Activated naive CD4-positive, alpha-beta T cell treated with anti-CD3 and anti-CD28 coated beads, Interleukin-2, amount 50 U/mL, for 16 hours (primary cell): Measurements from ENCODE around the gene MYO1E.
"Not testable (repeated sequence)": the region's sequence is repeated elsewhere in the genome, so short reads cannot be mapped to it uniquely, and the experiment has no call there.

Experiments
- DNase-seq: peaks from one replicate; pipeline ENCODE4 v3.0.0-alpha.2; 2020

MYO1E gene

DNA sequence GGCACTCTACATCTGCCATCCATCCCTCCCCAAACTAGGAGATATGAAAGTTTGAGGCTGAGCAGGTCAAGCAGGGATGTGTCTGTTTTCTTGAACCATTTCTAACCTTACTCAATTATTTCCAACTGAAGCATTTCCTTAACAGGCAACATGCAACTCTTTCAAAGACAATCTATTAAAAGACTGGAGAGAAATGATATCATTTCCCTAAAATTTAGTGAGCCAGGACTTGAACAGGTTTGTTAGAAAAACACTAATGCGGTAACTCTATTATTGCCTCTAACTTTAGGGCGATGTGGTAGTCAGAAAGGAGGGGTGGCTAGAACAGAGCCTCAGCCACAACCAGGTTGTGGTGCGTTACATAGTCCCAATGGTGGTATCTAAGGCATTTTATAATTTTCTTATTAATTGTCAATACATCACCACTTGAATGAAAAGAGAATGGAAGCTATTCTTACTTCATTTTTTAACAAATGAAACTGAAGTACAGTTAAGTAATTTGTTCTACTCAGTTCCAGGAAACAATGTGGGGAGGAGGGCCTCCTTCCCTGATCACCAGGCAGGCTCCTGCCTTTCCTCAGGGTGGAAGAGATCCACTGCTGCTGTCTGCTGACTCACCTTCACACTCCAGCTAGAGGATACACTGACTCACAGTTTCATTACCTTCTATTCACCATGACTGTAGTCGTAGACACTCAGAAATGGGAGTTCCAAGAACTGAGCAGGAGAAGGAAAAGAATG is 22.8 kb downstream of the MYO1E start:
- DNase-seq = no peak

DNA sequence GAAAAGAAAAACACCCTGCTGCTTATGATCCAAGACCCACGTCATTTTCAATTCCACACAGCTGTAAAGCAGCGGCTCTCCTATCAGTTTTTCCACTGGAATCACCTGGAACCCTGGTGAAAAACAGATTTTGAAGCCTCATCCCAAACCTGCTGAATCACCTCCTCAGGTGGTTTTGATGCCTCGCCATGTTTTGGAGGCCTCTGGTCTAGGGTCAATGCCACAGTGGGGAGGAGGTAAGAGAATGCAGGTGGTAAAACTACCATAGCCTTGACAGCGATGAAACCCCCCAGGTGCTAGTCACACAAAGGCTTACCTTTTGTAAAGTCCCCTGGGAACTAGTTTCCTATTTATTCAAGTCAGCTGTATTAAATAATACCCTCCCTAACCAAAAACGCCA is 24.8 kb downstream of the MYO1E start:
- DNase-seq = no peak

- DNase-seq = no peak
Observed at GRCh38 chr15:59346951-59347350, 25.7 kb downstream of the MYO1E start.

- DNase-seq = no peak
Observed at GRCh38 chr15:59345326-59345725, 27.3 kb downstream of the MYO1E start.

DNA sequence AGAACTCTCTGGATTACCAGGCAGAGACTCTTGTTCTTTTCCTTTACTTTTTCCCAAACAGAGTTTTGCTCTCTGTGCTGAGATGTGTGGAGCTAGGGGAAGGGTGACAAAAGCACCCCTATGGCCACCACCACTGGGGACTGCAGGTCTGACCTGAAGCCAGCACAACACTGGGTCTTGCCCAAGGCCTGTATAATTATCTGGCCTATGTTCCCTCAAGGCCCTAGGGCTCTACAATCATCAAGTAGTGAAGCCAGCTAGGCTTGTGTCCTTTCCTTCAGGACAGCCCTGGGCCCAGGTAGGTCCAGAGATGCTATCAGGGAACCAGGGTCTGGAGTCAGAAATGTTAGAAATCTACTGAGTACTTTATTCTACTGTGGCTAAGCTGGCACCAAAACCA is 28.4 kb downstream of the MYO1E start:
- no peak for DNase-seq

GRCh38 chr15:59340325-59340724 is 32.3 kb downstream of the MYO1E start:
- no peak for DNase-seq

- DNase-seq = no peak
Observed at GRCh38 chr15:59339252-59339672, 33.4 kb downstream of the MYO1E start.

DNA sequence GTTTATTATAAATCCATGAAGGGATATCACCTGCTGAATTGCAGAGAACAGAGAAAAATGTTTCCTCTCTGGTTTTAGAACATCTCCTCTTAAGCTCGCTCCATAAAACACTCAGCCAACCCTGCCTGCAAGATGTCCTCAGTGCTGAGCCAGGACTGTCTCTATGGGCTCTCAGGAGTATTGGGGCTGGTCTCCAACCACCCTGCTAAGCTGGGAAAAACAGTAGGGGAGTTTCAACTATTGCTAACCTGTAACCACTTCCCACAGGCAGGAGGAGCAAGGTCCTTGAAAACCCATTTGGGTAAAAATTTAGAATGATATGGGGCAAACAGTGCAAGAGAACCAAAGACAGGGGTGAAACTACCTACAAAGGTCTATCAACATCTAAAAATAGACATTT is 34.3 kb downstream of the MYO1E start:
- DNase-seq = no peak

DNA sequence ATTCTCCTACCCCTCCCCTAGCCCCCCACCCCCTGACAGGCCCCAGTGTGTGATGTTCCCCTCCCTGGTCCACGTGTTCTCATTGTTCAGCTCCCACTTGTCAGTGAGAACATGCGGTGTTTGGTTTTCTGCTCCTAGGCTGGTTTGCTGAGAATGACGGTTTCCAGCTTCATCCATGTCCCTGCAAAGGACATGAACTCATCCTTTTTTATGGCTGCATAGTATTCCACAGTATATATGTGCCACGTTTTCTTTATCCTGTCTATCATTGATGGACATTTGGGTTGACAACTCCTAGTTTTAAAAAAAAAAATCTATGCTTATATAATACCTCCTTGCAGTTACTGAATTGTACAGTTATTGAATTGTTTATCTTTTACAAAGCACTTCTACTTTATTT is 35.9 kb downstream of the MYO1E start:
- not testable (repeated sequence) for DNase-seq

DNA sequence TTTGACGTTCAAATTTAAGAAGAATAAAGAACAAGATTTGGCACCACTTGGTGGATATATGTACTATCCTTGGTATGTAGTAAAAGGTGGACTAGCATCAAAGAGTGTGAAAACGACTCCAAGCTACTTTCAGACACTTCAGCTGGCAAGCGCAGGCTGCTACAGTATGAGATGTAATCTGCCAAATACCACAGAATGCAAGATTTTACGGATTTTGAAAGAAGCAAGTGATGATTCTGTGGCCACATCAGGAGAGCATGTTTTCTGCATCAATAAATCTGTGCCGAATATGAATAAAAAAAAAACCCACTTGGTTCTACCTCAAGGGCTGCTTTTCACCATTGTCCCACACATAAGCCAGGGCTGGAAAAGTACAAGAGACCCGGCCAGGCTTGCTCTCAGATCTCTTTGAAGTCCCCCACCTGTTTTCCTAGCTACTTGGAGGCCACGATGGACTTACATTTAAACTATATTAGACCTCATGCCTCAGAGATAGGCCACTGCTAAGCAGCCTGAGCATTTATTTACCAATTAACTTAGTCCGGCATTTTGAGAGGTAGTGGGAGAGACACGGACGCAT is 37.4 kb downstream of the MYO1E start:
- no peak for DNase-seq

DNA sequence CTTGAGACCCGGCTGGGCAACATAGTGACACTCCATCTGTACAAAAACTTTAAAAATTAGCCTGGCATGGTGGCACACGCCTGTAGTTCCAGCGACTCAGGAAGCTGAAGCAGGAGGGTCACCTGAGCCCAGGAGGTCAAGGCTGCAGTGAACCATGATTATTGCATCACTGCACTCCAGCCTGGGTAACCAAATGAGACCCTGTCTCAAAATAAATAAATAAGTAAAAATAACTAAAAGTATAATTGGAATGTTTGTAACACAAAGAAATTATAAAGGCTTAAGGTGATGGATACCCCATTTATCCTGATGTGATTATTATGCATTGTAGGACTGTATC is 38.6 kb downstream of the MYO1E start:
- DNase-seq = no peak

- no peak for DNase-seq
Observed at GRCh38 chr15:59333401-59334075, 39.1 kb downstream of the MYO1E start.

DNA sequence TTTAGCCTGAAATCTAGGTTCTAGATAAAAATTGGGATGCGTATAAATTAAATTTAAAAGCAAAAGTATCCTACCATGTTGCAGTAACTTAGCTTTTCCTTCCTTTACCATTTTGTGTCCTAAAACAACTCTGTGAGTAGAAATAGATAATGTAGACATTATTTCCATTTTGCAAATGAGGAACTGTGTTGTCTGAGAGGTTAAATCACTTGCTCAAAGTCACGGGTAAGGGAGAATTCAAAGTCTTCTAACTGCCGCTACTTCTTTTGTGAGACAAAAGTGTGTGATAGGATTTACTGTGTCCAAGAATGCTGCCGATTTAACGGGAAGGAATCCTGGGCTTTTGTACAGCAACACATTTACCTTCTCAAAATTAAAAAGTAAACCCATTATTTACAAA is 40.7 kb downstream of the MYO1E start:
- no peak for DNase-seq

DNA sequence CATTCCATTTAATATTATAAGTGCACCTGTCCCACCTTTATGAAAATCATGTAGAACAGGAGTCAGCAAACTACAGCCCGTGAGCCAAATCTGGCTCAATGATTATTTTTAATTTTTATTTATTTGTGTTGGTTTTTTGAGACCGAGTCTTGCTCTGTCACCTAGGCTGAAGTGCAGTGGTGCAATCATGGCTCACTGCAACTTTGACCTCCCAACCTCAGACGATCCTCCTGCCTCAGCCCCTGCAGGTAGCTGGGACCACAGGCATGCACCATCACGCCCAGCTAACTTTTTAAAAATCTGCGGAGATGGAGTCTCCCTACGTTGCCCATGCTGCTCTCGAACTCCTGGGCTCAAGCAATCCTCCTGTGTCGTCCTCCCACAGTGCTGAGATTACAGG is 42.0 kb downstream of the MYO1E start:
- DNase-seq = no peak

GRCh38 chr15:59329570-59330350 is 42.9 kb downstream of the MYO1E start:
- no peak for DNase-seq

DNA sequence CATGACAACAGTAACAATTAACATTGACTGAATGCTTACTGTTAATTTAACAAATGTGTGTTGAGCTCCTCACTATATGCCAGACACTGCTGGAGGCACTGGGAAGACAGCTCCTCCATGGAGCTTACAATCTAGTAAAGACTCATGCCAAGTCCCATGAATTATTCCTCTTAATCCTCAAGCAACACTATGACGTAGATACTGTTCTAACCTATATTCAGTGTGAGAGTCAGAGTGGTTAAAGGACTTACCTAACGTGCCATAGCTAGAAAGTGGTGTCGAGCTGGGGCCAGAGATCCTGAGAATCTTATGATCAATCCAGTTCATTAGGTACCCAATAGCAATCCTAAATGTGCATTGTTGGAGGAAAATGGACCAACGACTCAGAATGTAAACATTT is 43.6 kb downstream of the MYO1E start:
- no peak for DNase-seq

DNA sequence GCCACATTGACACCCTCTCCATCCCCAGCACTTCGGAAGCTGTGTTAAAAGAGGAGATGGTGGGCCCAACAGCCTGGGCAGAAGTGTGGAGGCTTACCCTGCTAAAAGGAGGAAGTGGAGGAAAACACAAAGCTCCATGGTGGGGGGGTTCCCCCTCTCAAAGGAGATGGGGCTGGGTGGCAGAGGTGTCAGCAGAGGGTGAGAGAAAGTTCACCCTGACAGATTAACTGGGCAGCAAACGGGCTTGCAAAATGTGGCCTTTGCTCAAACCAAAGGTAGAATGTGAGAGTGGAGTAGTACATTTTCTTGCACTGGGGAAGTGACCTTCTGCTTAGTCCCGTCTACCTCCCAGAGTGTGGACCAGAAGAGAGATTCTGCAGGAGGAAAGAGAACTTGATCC is 44.7 kb downstream of the MYO1E start:
- DNase-seq = no peak

GRCh38 chr15:59326856-59327255 is 45.8 kb downstream of the MYO1E start:
- no peak for DNase-seq

GRCh38 chr15:59322056-59322759 is 50.5 kb downstream of the MYO1E start:
- DNase-seq = no peak

GRCh38 chr15:59321000-59321689 is 51.5 kb downstream of the MYO1E start:
- DNase-seq = no peak

- DNase-seq = no peak
Observed at GRCh38 chr15:59317211-59317610, 55.5 kb downstream of the MYO1E start.

- DNase-seq = no peak
Observed at GRCh38 chr15:59315914-59316451, 56.7 kb downstream of the MYO1E start.
